Stimulated activated CD8-positive, alpha-beta memory T cell treated with anti-CD3 and anti-CD28 coated beads, Interleukin-7, amount 100 ng/mL, for 4 hours (primary cell): ENCODE measurements around the gene PCBP3.
"Not testable (repeated sequence)": the region's sequence is repeated elsewhere in the genome, so short reads cannot be mapped to it uniquely, and the experiment has no call there.

ENCODE experiments used
- DNase-seq, 2 donors: peaks; one replicate each; pipeline ENCODE4 v3.0.0-alpha.2; 2020; ENCODE audit warnings: low read depth in 2 of 2

Gene PCBP3

GRCh38 chr21:45808663-45809062 is 165.1 kb downstream of the PCBP3 start:
- not testable (repeated sequence) for DNase-seq

GRCh38 chr21:45809421-45809820 is 165.9 kb downstream of the PCBP3 start:
- no peak for DNase-seq

- DNase-seq: no peak
These were observed 167.6 kb downstream of the PCBP3 start for GRCh38 chr21:45811136-45811535.

GRCh38 chr21:45814210-45814940 is 170.8 kb downstream of the PCBP3 start:
- not testable (repeated sequence) for DNase-seq

GRCh38 chr21:45815781-45816180 is 172.3 kb downstream of the PCBP3 start:
- not testable (repeated sequence) for DNase-seq

GRCh38 chr21:45816794-45817193 is 173.3 kb downstream of the PCBP3 start:
- no peak for DNase-seq

GRCh38 chr21:45817345-45817744 is 173.8 kb downstream of the PCBP3 start:
- no peak for DNase-seq

- DNase-seq: no peak
These were observed 174.9 kb downstream of the PCBP3 start for GRCh38 chr21:45818276-45818903.

- DNase-seq: peak; percentile 64 to 71
These were observed 175.4 kb downstream of the PCBP3 start for GRCh38 chr21:45818904-45819285.

- no peak for DNase-seq
These were observed 176.1 kb downstream of the PCBP3 start for GRCh38 chr21:45819478-45820170.

- DNase-seq: peak; percentile 47 to 63
These were observed 176.9 kb downstream of the PCBP3 start for GRCh38 chr21:45820171-45821091.

GRCh38 chr21:45821315-45821962 is 177.9 kb downstream of the PCBP3 start:
- DNase-seq: no peak

GRCh38 chr21:45821998-45822397 is 178.5 kb downstream of the PCBP3 start:
- DNase-seq: no peak

GRCh38 chr21:45822429-45823099 is 179.0 kb downstream of the PCBP3 start:
- no peak for DNase-seq

- DNase-seq: no peak
These were observed 179.7 kb downstream of the PCBP3 start for GRCh38 chr21:45823100-45823681.

GRCh38 chr21:45824546-45825215 is 181.2 kb downstream of the PCBP3 start:
- no peak for DNase-seq

GRCh38 chr21:45825219-45825618 is 181.7 kb downstream of the PCBP3 start:
- no peak for DNase-seq

- DNase-seq: no peak
These were observed 183.3 kb downstream of the PCBP3 start for GRCh38 chr21:45826676-45827301.

GRCh38 chr21:45827302-45827692 is 183.8 kb downstream of the PCBP3 start:
- no peak for DNase-seq
